SHP77 treated with DMSO at 0.1 percent for 48 hours (cell line): ENCODE measurements around the gene SLC9A2.
A peak's percentile ranks its signal among the peaks of the same experiment; 100 is the strongest.

ENCODE experiments used
- DNase-seq: peaks from one replicate; lab custom pipeline; 2025; lab: John Stamatoyannopoulos, UW

The SLC9A2 gene

DNA sequence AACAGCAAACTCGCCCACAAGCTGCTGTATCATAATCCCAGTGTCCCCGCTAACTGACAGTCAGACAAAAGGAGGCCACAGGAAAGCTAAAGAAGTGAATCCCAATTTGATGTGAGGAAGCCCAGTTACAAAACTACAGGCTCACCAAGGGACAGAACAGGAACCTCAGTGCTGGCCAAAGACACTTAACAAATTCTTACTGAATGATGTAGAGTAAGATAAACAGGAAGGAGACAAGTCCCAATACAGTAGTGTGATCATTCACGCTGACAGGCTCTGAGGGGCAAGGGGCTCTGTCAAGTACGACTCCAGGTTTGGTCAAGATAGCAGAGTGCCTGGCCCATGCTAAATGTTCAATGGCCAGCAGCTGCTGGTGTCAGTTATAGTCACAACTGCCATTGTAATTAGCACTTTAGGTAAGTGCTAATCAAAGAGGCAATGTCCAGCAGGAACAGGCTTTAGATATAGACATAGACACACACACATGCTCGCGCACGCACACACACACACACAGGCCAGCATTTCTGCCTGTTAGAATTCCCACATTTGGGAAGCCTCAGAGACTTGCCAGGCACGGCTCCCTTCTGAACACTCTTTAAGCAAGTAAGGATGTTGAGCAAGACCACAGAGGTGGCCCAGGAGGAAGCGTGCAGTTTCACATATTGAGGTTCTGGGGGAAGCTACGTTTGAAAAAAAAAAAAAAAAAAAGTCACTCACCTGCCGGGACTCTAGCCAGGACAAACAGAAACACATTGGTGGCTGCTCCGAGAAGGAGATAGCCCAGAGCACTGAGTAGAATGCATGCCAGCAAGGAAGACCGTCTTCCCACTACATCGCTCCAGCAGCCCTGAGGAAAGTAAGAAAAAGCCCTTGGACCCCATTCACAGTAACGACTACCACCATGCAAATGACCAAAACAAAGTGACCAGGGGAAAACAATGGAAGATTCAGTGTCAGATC is 107.1 kb downstream of the SLC9A2 start:
- no peak for DNase-seq

DNA sequence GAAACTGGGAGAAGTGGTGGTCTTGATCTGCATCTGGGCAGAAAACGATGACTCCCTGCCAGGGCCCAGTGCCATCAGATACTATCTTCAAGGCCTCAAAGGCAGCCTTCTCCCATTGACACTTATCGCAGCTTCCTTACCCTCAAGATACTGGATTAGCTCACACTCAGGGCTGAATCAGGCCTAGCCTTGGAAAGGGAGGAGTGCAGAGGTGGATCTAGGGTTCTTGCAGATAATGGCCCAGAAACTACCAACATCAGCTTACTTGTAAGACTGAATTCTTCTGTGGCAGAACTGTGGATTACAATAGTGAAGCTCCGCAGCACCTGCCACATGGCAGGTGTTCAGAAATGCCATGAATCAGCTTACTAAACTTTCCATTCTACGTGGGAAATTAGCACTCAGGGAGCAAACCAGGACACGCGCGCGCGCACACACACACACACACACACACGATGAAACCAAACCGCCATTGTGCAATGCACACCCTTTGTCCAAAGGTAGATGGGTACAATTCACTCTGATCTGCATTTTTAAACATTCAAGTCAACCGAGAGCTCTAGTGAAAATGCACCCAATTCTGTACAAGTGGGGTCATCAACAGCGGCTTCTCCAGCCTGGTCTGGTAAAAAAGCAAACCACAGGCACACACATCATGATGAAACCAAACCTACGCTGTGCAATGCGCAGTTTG is 116.2 kb downstream of the SLC9A2 start:
- peak; percentile 22 for DNase-seq

DNA sequence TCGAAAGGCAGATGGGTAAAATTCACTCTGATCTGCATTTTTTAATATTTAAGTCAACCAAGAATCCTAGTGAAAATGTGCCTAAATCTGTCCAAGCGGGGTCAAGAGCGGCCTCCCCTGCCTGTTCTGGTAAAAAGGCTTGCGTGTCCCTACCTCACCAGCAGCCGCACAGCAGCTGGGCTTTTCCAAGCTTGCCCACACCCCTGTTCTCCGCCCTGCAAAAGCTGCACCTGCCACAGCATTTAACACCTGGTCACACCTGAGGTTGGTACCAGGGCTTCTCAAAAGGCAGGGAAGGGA is 116.7 kb downstream of the SLC9A2 start:
- DNase-seq, result no peak

DNA sequence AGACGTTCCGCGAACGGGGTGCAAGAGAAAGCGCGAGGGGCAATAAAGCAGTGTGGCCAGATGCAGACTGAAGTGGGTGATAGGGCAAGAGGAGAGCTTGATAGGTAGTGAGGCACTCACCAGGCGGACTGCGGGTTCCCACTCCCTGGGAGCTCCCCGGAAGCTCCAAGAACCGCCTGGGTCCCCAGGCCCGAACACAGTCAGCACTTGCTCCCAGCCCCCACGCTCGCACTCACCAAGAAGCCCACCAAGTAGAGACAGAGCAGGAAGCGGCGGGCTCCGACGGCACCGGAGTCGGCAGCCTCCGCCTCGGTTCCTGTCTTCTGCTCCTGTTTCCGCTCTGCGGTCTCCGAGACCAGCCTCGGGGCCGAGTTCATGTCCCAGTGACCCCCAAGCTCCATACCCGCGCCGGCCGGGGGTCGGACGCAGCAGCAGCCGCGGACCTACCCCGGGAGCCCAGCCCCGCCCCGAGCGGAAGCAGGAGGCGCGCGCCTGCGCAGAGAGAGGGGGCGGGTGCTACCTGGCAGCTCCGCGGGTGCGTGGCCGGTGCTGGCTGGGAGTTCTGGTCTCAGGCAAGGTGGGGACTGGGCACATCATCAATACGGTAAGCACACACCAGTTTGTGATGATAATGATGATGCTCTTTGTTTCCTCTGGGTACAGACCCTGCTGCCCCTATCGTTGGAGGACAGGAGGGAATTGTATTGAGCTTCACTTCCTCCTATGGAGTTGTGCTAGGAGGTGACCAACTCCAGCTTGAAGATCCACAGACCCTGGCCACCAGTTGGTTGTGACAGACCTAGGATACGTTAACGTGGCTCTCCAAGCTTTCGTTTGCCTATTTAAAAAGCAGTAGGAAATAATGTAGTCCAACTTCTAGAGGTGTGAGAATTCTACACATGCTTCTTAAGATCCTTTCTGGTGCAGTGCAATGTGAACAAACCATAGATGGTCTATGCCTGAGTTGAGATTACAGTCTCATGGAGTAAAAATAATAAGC is 117.4 kb downstream of the SLC9A2 start:
- DNase-seq, result peak; percentile 58

DNA sequence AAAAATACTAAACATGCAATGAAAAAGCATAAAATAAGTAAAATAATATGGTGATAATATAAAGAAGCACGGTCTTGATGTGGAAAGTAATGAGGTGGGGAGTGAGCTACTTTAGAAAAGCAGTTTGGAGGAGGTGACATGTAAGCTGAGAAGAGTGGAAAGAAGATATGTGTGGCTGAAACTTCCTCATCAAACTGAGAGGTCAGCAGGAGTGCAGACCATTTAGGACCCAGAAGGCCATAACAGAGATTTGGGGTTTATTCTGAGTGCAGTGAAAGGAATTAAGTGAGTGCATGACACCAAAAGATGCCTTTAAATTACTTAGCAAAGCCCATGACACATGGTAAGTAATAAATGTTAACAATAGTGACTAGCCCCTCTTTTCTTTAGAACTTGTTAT is 118.1 kb downstream of the SLC9A2 start:
- no peak for DNase-seq

DNA sequence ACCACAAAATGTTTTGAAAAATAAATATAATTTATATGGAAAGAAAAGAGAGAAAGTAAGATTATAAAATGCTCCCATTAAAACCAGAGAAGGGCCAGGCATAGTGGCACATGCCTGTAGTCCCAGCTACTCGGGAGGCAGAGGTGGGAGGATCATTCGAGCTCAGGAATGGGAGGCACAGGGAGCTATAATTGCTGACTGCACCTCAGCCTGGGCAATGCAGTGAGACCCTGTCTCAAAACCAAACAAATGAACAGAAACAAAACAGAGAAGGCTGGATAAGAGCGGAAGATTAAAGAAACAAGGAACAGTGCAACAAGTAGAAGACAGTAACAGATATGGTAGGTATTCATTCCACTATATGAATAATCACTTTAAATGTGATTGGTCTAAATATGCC is 123.9 kb downstream of the SLC9A2 start:
- DNase-seq, result no peak

DNA sequence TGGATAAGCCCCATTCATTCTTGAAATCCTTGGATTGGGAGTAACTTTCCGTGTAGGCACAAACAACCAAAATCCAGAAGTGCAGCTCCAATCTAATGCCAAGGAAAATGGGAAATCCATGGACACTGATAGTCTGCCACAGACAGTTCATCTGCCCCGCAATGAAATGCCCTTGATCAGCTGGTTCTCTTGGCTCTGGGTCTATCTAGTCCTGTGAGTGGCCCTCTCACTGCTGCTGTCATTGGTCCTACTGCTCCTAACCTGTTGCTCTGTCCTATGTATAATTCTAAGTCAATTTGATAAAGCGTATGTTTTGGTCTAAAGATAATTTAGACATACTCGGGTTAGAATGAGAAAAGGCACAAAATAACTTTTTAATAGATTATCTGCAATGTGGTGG is 128.8 kb downstream of the SLC9A2 start:
- no peak for DNase-seq

DNA sequence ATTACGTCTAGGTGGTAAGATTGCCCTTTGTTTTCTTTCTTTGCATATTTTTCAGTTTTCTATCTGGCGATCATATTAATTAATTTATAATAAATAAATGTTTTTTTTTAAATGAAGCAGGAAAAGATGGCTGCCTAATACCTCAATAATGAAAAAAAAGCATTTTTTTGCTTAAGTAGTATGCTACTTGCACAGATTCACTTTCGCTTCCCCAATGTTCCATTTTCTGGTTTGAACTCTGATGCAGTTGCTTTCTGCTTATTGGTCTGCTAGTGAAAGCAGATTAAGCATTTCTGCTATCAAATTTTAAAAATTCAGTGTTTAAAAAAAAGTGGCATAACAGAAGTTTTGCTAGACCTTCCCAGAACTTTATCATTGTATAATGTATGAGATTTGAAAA is 130.6 kb downstream of the SLC9A2 start:
- no peak for DNase-seq

DNA sequence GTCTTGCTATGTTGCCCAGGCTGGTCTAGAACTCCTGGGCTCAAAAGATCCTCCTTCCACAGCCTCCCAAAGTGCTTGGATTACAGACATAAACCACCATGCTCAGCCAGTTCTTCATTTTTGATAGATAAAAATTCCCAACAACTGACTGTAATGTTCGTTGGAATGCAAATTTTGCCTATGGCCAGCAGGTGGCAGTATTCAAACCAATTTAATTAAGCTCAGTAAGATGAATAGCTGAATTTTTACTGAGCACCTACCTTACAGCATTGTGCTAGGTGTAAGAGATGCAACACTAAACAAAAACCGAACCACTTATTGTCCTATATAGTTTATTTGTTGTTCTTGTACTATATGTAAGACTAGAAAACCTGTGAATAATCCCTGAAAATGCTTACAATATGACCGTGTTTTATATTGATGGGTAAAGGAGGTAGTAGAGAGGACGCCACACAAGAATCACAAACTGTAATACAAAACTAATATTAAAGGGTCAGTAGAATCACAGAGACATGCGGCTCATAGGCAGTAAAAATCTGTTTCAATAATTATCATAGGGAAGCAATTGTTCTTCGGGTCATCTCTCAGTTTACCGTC is 134.3 kb downstream of the SLC9A2 start:
- peak; percentile 15 for DNase-seq

DNA sequence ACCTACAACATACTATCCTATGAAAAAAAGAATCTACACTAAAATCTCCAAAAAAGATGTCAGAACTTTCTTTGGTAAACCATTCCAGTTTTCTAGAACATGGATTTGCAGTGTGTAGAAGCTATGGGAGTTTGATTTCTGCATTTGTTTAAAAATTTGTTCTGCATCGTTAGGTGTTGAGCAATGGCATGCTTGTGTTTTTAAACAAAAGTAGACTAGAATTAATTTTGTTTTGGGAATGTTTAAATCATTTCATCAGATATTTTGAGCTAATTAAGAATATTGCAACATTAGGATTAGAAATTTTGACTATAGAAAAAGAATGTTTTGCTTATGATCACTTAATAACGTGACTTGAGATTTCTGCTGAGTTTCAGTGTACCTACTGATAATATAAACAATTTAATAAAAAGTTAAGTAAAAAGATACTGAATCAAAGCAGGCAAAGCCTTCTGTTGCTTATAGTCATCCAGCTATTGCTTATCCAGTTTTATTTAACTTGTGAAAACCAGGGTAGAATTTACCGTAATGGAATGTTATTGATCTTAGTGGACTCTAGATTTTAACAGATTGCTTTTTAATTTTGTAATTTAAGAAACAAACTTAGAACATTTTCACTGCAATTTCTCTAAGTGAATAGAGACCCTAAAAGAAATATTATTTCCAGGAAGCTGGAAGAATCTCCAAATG is 135.2 kb downstream of the SLC9A2 start:
- no peak for DNase-seq

DNA sequence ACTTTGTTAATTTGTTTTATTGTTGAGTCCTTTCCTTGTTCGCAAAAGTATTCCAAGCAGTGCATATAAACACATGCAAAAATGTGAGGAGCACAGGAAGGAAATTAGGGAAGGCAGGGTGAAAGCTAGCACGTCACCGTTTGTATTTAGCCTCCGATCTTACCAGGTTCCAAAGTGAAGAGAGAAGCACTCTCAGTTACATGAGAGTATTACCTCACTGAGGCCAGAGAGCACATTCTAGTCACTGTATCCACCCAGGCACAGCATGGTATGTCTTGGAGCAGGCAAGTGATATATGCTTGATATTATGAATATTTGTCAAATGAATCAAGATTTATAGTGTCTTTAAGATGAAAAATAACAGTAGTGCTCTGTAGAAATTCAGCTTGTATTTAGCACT is 135.9 kb downstream of the SLC9A2 start:
- no peak for DNase-seq

DNA sequence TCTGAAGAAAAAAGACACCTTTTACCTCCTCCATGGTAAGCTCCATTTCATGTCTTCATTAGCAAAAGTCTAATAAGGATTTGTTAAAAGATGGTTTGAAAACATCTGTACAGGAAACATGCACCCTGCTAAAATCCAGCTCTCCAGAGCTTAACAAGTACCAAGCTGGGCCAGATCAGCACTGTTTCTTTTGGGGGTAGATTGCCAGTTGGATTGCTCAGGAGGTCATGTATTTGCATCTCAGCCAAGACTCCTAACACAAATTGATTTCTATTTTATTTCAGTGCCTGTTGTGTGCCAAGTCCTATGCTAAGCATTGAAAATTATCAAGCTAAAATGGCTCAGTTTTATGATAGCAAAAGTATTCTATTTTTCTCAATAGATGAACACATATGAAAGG is 139.1 kb downstream of the SLC9A2 start:
- no peak for DNase-seq
